ENCODE results near the gene FKRP. TPM values are rescaled to one million over a fixed set of nuclear protein-coding genes. Genes with fewer than 3 reads are reported as not detected.

Gene FKRP
- total and polyA plus RNA-seq, 8 donors = 5.0 to 17.4 (median 8.0) TPM

- H3K4me1 ChIP-seq = peaks cover 0 to 11% (median 0%) of the 10 kb centered on the region in 3 donors
- no peaks in the 10 kb centered on the region for H3K9me3 ChIP-seq
- intact Hi-C loops (cut with DNase I) = no loop called here
- no peak for TF ChIP-seq CTCF (IDR thresholded peaks at IDR 0.05)
- no peak overlapping the region for H3K27ac ChIP-seq
- H3K36me3 ChIP-seq = no peaks in the 10 kb centered on the region
- no peak overlapping the region for H3K4me3 ChIP-seq
- H3K27me3 ChIP-seq = no peaks in the 10 kb centered on the region
- DNase-seq (no peak), ATAC-seq (no peak), FAIRE-seq (no peak)
- WGBS, 2 donors = 63 to 65% methylated on average over 4 of the region's 4 CpGs
Measured at GRCh38 chr19:46742926-46743480, 2.9 kb upstream of the FKRP start.

- Histone ChIP-seq H3K27ac (no peak overlapping the region), H3K4me1 (peaks cover 0 to 11% (median 0%) of the 10 kb centered on the region in 3 donors), H3K36me3 (no peaks in the 10 kb centered on the region), H3K9me3 (no peaks in the 10 kb centered on the region), H3K4me3 (no peak overlapping the region), H3K27me3 (no peaks in the 10 kb centered on the region)
- DNase-seq (no peak), FAIRE-seq (no peak), ATAC-seq (no peak)
- intact Hi-C loops (cut with DNase I) = no loop called here
- no peak for TF ChIP-seq CTCF (IDR thresholded peaks at IDR 0.05)
- 85% methylated on average over 12 of the region's 12 CpGs for WGBS, 2 donors
Measured at GRCh38 chr19:46744005-46744691, 1.7 kb upstream of the FKRP start.

- Histone ChIP-seq H3K27me3 (no peaks in the 10 kb centered on the region), H3K27ac (no peak overlapping the region), H3K4me3 (peak overlapping the region; percentile 95 to 97 (median 96)), H3K9me3 (no peaks in the 10 kb centered on the region), H3K36me3 (no peaks in the 10 kb centered on the region), H3K4me1 (peaks cover 0 to 11% (median 0%) of the 10 kb centered on the region in 3 donors)
- no peak for FAIRE-seq
- intact Hi-C loops (cut with DNase I) = no loop called here
- no peak for DNase-seq
- ATAC-seq = peak; percentile 5 to 39 (median 18)
- TF ChIP-seq CTCF (IDR thresholded peaks at IDR 0.05) = no peak
- 9 to 13% methylated on average over 8 of the region's 8 CpGs for WGBS, 2 donors
Measured at GRCh38 chr19:46745030-46745429, 827 bp upstream of the FKRP start.

- WGBS, 2 donors = 1 to 2% methylated on average over 25 to 73 of the region's 74 CpGs
- peak; percentile 63 to 85 (median 74) for ATAC-seq
- intact Hi-C loops (cut with DNase I) = no loop called here
- Histone ChIP-seq H3K27ac (peak within 1 kb of the TSS in 3 of 4 donors; percentile 42 to 82 (median 67)), H3K9me3 (no peaks in the 10 kb centered on the region), H3K36me3 (no peaks in the 10 kb centered on the region), H3K27me3 (no peaks in the 10 kb centered on the region), H3K4me1 (peaks cover 0 to 11% (median 0%) of the 10 kb centered on the region in 3 donors), H3K4me3 (peak within 1 kb of the TSS; percentile 95 to 97 (median 96))
- no peak for FAIRE-seq
- peak in 2 of 6 donors; percentile 58 to 81 for DNase-seq
- no peak for TF ChIP-seq CTCF (IDR thresholded peaks at IDR 0.05)
Measured at GRCh38 chr19:46746281-46747057, 612 bp downstream of the FKRP start, which contains the start of gene STRN4. TSS of gene STRN4 (minus strand) at chr19:46746450. CDS start at chr19:46746430, 20 bp downstream.

Measured in pancreas (tissue), 10 donors.